ENCODE results near the gene ZBTB1. TPM values are rescaled to one million over a fixed set of nuclear protein-coding genes. Genes with fewer than 3 reads are reported as not detected.
"Not testable (repeated sequence)": the region's sequence is repeated elsewhere in the genome, so short reads cannot be mapped to it uniquely, and the experiment has no call there.

ZBTB1 gene
- total RNA-seq, 2 experiments from 2014 or later = 21.3 to 23.4 TPM

DNA sequence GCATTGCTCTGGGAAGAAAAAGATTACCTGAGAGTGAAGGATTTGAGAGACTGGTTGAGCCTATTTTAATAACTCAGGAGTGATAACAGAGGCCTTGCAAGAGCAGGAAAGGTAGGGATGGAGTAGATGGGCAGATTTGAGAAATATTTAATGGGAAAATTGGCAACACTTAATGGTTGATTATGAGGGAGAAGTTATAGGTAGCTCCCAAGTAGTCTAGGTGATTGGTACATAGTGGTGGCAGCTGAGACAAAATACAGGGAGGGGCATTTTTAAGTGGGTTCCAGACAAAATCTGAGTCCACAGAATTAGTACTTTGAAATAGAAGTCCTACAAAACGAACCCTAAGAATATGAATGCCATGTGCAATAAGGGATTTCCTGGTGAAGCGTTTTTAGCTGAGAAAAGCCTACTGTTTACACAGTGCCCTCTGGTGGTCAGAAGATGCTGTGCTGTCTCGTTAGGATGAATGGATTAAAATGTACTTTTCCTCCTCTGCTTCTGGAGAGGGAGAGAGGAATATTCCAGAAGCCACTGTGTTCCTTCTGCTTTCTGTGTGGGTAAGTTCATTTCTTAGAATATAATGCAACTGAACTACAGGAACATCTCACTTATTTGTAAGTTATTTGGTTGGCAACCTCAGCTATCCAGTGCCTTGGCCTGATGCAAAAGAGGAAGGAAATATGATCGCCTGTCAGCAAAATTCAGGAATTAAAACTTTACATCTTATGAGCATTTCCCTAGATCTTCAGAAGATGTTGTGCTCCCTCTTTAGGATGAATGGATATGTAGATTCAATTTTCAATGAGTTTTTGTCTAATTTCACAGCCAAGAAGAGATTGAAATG is 6.5 kb downstream of the ZBTB1 start:
- Mint-ChIP-seq H3K9me3 (no peaks in the 10 kb centered on the region), H3K27ac (peak overlapping the region; percentile 57)

DNA sequence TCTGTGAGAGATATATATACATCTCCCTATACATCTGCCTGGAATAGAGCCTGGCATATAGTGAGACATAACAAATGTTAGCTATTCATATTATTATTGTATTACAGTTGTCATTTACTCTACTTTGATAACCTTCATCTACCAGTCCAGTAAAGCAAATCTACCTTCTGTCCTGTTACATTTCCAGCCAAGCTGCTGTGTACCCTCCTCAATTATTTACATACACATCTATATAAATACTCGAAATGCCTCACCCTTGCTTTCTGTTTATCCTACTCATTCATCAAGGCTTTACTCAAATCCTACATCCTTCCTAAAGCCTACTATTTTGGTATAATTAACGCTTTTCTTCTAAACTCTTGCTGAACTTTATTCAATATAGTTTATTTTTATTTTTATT is 8.7 kb downstream of the ZBTB1 start:
- peaks cover 1% of the 10 kb centered on the region for H3K36me3 Mint-ChIP-seq (ENCODE audit: low read depth)
- no peak for DNase-seq
- H3K9me3 Mint-ChIP-seq = no peaks in the 10 kb centered on the region
- CTCF ChIA-PET = interaction anchor here (1.2 kb wide), 1 partner anchor 124 kb away, joined by 3 read pairs; no protein-coding TSS in a partner anchor
- H3K27me3 Mint-ChIP-seq (ENCODE audit: low read depth) = no peaks in the 10 kb centered on the region
- intact Hi-C loops (cut with micrococcal nuclease) = loop anchor here (5.0 kb wide), 1 partner anchor 66 kb away; no protein-coding TSS in a partner anchor
- H3K4me3 Mint-ChIP-seq = no peak overlapping the region
- H3K27ac Mint-ChIP-seq = no peak overlapping the region
- peaks cover 69% of the 10 kb centered on the region for H3K4me1 Mint-ChIP-seq (ENCODE audit: low read depth)

More for the DNA sequence above, 6.5 kb downstream of the ZBTB1 start:
- Mint-ChIP-seq H3K4me3 (peak overlapping the region; percentile 34), H3K4me1 (ENCODE audit: low read depth) (peaks cover 75% of the 10 kb centered on the region), H3K36me3 (ENCODE audit: low read depth) (peaks cover 1% of the 10 kb centered on the region), H3K27me3 (ENCODE audit: low read depth) (no peaks in the 10 kb centered on the region)
- intact Hi-C loops (cut with micrococcal nuclease) = loop anchor here (1.0 to 5.0 kb wide), 4 partner anchors 9 to 167 kb away; no protein-coding TSS in a partner anchor
- CTCF ChIA-PET = interaction anchor here (0.6 to 4.6 kb wide), 24 partner anchors 9 to 879 kb away, joined by 3 to 34 read pairs (median 4); partner anchors contain the start of gene MTHFD1
- DNase-seq = peak; percentile 82

DNA sequence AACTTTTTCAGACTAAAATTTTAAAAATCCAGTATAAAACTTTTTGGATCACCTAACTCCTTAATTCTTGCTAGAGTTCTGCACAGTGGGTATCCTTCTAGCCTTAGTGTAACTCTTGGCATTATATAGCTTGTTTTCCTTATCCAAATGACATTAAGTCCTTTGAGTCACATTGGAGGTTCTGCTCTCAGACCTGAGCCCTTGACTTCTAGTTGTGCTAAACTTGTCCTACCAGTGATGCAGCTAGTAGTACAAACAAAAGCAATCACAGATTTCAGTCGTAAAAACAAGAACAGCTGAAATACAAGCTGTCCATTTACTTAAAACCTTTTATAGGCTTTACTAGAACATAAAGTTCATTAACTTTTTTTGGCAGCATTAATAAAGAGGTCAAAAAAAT is 10.5 kb downstream of the ZBTB1 start:
- H3K36me3 Mint-ChIP-seq (ENCODE audit: low read depth) = peaks cover 1% of the 10 kb centered on the region
- H3K4me3 Mint-ChIP-seq = no peak overlapping the region
- H3K4me1 Mint-ChIP-seq (ENCODE audit: low read depth) = peaks cover 53% of the 10 kb centered on the region
- H3K9me3 Mint-ChIP-seq = no peaks in the 10 kb centered on the region
- intact Hi-C loops (cut with micrococcal nuclease) = no loop called here
- H3K27me3 Mint-ChIP-seq (ENCODE audit: low read depth) = no peaks in the 10 kb centered on the region
- DNase-seq = no peak
- no peak overlapping the region for H3K27ac Mint-ChIP-seq
- CTCF ChIA-PET = interaction anchor here (0.6 to 1.6 kb wide), 5 partner anchors 21 to 122 kb away, joined by 3 to 6 read pairs (median 4); no protein-coding TSS in a partner anchor

DNA sequence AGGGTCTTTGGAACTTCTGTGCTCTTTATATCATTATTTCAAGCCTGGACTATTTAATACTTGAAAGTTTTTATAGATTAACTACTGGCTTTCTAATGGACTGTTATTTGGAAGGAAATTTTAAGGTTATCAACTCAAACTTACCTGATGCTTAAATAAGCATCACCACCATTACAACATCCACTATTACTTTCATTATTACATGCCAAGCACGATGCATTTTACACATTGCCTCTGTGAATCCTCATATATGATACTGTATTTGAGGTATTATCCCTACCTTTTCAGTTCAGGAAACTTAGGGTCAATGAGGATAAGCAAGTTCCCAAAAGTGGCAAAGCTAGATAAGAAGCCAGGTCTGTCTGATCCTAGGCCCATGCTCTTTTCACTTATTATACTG is 12.4 kb downstream of the ZBTB1 start:
- no peaks in the 10 kb centered on the region for H3K36me3 Mint-ChIP-seq (ENCODE audit: low read depth)
- peaks cover 39% of the 10 kb centered on the region for H3K4me1 Mint-ChIP-seq (ENCODE audit: low read depth)
- no peak overlapping the region for H3K27ac Mint-ChIP-seq
- CTCF ChIA-PET = interaction anchor here (0.6 to 0.9 kb wide), 2 partner anchors 85 to 170 kb away, joined by 3 read pairs; no protein-coding TSS in a partner anchor
- intact Hi-C loops (cut with micrococcal nuclease) = no loop called here
- no peaks in the 10 kb centered on the region for H3K9me3 Mint-ChIP-seq
- H3K27me3 Mint-ChIP-seq (ENCODE audit: low read depth) = no peaks in the 10 kb centered on the region
- H3K4me3 Mint-ChIP-seq = no peak overlapping the region
- DNase-seq = no peak

DNA sequence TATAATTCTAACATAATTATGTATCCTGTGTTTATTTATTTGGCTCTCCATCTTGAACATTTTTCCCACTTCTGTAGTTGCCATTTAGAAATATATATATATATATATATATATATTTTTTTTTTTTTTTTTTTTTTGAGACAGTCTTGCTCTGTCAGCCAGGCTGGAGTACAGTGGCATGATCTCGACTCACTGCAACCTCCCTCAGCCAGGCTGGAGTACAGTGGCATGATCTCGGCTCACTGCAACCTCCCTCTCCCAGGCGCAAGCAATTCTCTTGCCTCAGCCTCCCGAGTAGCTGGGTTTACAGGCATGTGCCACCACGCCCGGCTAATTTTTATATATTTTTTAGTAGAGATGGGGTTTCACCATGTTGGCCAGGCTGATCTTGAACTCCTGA is 13.1 kb downstream of the ZBTB1 start:
- not testable (repeated sequence) for H3K4me3 Mint-ChIP-seq
- H3K4me1 Mint-ChIP-seq (ENCODE audit: low read depth) = peaks cover 34% of the 10 kb centered on the region

DNA sequence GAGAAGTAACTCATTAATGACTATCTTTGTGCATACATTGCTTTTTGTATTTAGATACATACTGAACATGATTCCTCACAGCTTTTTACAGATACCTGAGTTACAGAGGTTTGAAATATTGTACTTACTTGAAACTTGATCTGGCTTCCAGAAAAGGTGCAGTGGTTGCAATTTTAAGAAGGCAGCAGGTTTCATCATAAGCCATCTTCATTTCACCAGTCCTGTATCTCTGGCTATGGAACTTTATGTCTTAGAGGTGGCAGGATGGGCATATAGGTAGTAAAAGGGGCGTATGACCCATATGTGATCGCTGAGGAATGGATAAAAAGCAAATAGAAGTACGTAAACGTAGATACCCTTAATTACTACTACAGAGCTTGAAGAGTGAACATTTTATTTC is 13.7 kb downstream of the ZBTB1 start:
- no peak overlapping the region for H3K27ac Mint-ChIP-seq
- DNase-seq = no peak
- peaks cover 32% of the 10 kb centered on the region for H3K4me1 Mint-ChIP-seq (ENCODE audit: low read depth)
- no peaks in the 10 kb centered on the region for H3K36me3 Mint-ChIP-seq (ENCODE audit: low read depth)
- intact Hi-C loops (cut with micrococcal nuclease) = no loop called here
- no peak overlapping the region for H3K4me3 Mint-ChIP-seq
- no peaks in the 10 kb centered on the region for H3K27me3 Mint-ChIP-seq (ENCODE audit: low read depth)
- CTCF ChIA-PET = interaction anchor here (0.8 to 1.3 kb wide), 2 partner anchors 88 to 118 kb away, joined by 3 to 7 read pairs; no protein-coding TSS in a partner anchor
- no peaks in the 10 kb centered on the region for H3K9me3 Mint-ChIP-seq

More for the DNA sequence above, 13.1 kb downstream of the ZBTB1 start:
- H3K27me3 Mint-ChIP-seq (ENCODE audit: low read depth); H3K27ac Mint-ChIP-seq; DNase-seq; H3K36me3 Mint-ChIP-seq (ENCODE audit: low read depth); intact Hi-C loops (cut with micrococcal nuclease); H3K9me3 Mint-ChIP-seq: not testable (repeated sequence)
- CTCF ChIA-PET = interaction anchor here (0.6 to 1.3 kb wide), 2 partner anchors 88 to 170 kb away, joined by 3 to 7 read pairs; no protein-coding TSS in a partner anchor

DNA sequence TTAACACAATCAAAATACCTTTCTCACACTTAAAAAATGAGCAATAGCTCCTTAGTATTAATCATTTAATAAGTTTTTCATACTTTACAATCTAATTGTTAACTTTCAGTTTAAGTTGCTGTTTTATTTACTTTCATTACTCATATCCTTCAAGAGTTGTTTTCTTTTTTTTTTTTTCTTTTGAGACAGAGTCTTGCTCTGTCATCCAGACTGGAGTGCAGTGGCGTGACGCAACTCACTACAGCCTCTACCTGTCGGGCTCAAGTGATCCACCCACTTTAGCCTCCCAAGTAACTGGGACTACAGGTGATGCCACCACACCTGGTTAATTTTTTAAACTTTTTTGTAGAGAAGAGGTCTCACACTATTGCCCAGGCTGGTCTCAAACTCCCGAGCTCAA is 16.1 kb downstream of the ZBTB1 start:
- DNase-seq = no peak
- CTCF ChIA-PET = interaction anchor here (0.9 to 2.9 kb wide), 2 partner anchors 10 to 14 kb away, joined by 3 to 16 read pairs; no protein-coding TSS in a partner anchor
- H3K4me1 Mint-ChIP-seq (ENCODE audit: low read depth) = peaks cover 20% of the 10 kb centered on the region
- no peaks in the 10 kb centered on the region for H3K9me3 Mint-ChIP-seq
- intact Hi-C loops (cut with micrococcal nuclease) = no loop called here
- no peaks in the 10 kb centered on the region for H3K27me3 Mint-ChIP-seq (ENCODE audit: low read depth)
- H3K4me3 Mint-ChIP-seq = no peak overlapping the region
- H3K36me3 Mint-ChIP-seq (ENCODE audit: low read depth) = no peaks in the 10 kb centered on the region
- no peak overlapping the region for H3K27ac Mint-ChIP-seq

DNA sequence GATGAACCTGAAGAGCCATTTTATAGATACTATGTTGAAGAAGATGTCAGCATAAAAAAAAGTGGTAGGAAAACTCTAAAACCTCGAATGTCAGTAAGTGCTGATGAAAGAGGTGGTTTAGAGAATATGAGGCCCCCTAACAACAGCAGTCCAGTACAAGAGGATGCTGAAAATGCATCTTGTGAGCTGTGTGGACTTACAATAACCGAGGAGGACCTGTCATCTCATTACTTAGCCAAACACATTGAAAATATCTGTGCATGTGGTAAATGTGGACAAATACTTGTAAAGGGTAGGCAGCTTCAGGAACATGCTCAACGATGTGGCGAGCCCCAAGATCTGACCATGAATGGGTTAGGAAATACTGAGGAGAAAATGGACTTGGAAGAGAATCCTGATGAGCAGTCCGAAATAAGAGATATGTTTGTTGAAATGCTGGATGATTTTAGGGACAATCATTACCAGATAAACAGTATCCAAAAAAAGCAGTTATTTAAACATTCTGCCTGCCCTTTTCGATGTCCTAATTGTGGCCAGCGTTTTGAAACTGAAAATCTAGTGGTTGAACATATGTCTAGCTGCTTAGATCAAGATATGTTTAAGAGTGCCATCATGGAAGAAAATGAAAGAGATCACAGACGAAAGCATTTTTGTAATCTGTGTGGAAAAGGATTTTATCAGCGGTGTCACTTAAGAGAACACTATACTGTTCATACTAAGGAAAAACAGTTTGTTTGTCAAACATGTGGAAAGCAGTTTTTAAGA is 18.2 kb downstream of the ZBTB1 start:
- no peak overlapping the region for H3K27ac Mint-ChIP-seq
- CTCF ChIA-PET = interaction anchor here (1.1 to 1.5 kb wide), 2 partner anchors 12 to 15 kb away, joined by 3 read pairs; no protein-coding TSS in a partner anchor
- intact Hi-C loops (cut with micrococcal nuclease) = no loop called here
- no peak overlapping the region for H3K4me3 Mint-ChIP-seq
- no peaks in the 10 kb centered on the region for H3K9me3 Mint-ChIP-seq
- H3K36me3 Mint-ChIP-seq (ENCODE audit: low read depth) = peaks cover 6% of the 10 kb centered on the region
- H3K27me3 Mint-ChIP-seq (ENCODE audit: low read depth) = no peaks in the 10 kb centered on the region
- H3K4me1 Mint-ChIP-seq (ENCODE audit: low read depth) = peaks cover 9% of the 10 kb centered on the region
- no peak for DNase-seq

DNA sequence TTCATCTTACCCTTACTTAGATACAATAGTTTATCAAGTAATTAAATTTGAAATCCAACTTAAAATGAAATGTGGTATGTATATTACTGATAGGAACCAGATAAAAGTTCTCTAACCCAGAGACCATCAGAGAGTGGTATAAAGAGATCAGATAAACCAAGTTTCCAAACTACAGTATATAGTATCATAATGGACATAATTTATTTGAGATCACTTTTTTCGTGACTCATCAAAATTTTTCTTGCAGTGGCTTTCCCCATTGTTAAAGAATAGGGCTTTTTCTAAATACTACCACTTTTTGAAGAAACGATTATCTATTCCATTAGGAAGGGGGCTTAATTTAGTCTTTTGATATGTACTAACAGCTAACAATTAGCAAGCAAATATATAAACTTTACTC is 20.8 kb downstream of the ZBTB1 start:
- no peak overlapping the region for H3K4me3 Mint-ChIP-seq
- CTCF ChIA-PET = no interaction called here
- no peaks in the 10 kb centered on the region for H3K9me3 Mint-ChIP-seq
- no peak overlapping the region for H3K27ac Mint-ChIP-seq
- intact Hi-C loops (cut with micrococcal nuclease) = no loop called here
- H3K4me1 Mint-ChIP-seq (ENCODE audit: low read depth) = peaks cover 8% of the 10 kb centered on the region
- peaks cover 6% of the 10 kb centered on the region for H3K36me3 Mint-ChIP-seq (ENCODE audit: low read depth)
- no peaks in the 10 kb centered on the region for H3K27me3 Mint-ChIP-seq (ENCODE audit: low read depth)
- no peak for DNase-seq

DNA sequence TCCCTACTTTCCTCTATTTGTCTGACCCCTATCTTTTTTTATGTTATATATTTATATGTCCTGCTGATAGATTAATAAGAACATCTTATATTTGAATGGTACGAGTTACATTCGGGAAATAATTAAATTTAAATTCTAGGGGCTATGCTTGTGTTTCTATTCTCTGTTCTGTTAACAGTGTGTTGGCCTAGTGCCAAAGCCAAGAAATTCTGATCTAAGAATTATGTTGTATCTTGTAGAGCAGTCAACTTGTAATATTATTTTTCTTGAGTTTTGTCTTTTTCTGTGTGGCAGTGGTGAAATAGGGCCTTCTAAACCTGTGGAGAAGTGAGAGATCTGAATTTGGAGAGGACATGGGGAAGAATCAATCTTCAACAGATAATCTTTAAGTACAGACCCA is 27.0 kb downstream of the ZBTB1 start:
- Mint-ChIP-seq H3K36me3 (ENCODE audit: low read depth) (peaks cover 4% of the 10 kb centered on the region), H3K9me3 (peaks cover 2% of the 10 kb centered on the region), H3K27me3 (ENCODE audit: low read depth) (no peaks in the 10 kb centered on the region), H3K4me1 (ENCODE audit: low read depth) (peaks cover 7% of the 10 kb centered on the region), H3K27ac (no peak overlapping the region), H3K4me3 (no peak overlapping the region)
- CTCF ChIA-PET = interaction anchor here (1.0 kb wide), 1 partner anchor 290 kb away, joined by 3 read pairs; no protein-coding TSS in a partner anchor
- intact Hi-C loops (cut with micrococcal nuclease) = no loop called here
- DNase-seq = no peak

DNA sequence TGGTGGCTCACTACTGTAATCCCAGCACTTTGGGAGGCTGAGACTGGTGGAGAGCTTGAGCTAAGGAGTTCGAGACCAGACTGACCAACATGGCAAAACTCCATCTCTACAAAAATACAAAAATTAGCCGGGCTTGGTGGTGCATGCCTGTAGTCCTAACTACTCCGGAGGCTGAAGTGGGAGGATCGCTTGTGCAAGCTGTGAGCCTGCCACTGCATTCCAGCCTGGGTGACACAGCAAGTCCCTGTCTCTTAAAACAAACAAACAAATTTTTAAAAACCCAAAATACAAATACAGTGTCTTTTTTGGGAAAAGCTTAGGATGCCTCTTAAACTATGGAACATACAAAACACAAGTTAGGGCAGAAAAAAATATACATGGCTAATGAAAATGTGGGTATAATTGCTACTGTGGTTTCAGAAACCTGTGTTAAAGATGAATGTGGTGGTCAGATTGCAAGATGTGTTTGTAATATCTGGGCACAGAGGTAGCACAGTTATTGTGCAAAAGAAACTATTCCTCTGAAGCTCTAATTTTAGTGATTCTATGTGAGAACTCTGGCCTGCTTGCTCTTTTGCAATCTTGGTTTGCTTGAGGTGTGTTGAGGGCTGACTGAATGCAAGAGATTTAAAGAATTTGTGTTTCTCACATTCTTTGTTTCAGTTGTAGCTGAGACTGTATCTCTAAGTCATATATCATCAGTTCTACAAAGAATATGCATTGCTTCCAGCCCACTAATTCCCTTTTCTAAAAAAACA is 32.1 kb downstream of the ZBTB1 start:
- H3K4me1 Mint-ChIP-seq (ENCODE audit: low read depth) = peaks cover 20% of the 10 kb centered on the region
- H3K36me3 Mint-ChIP-seq (ENCODE audit: low read depth) = peaks cover 6% of the 10 kb centered on the region
- DNase-seq = no peak
- CTCF ChIA-PET = interaction anchor here (0.9 to 1.6 kb wide), 3 partner anchors 15 to 355 kb away, joined by 3 to 4 read pairs (median 4); no protein-coding TSS in a partner anchor
- H3K27me3 Mint-ChIP-seq (ENCODE audit: low read depth) = peaks cover 11% of the 10 kb centered on the region
- H3K9me3 Mint-ChIP-seq = peaks cover 2% of the 10 kb centered on the region
- no peak overlapping the region for H3K4me3 Mint-ChIP-seq
- no peak overlapping the region for H3K27ac Mint-ChIP-seq
- intact Hi-C loops (cut with micrococcal nuclease) = no loop called here
